Natural killer cell (primary cell): Measurements from ENCODE around the gene MUSTN1. TPM values are rescaled to one million over a fixed set of nuclear protein-coding genes. Genes with fewer than 3 reads are reported as not detected.

ENCODE experiments used
- ATAC-seq, 3 donors: fragments of 150-1000 bp in 2 of 3; fragments of 200-7000 bp in 1 of 3; cut with Tn5 transposase; 1 replicate in 1 of 3; 2 replicates in 2 of 3; pipeline ENCODE4 v1.10.0; 2021; ENCODE audit warnings: mild to moderate bottlenecking in 2 of 3, moderate library complexity in 2 of 3
- DNase-seq, 2 donors: peaks; one replicate each; pipeline versions ENCODE4 v3.0.0 to v3.0.0-alpha.2; 2013 to 2021; ENCODE audit warnings: mixed read lengths in 1 of 2
- H3K27ac ChIP-seq: one replicate; pipeline ENCODE4 v1.5.1; 2013; ENCODE audit warnings: mild to moderate bottlenecking, low read length
- H3K27me3 ChIP-seq: one replicate; pipeline ENCODE4 v1.6.1; 2013; ENCODE audit warnings: low read length; ENCODE audit not compliant: control insufficient read depth, insufficient read depth
- H3K36me3 ChIP-seq: one replicate; pipeline ENCODE4 v1.6.1; 2013; ENCODE audit warnings: low read length; ENCODE audit not compliant: control insufficient read depth, insufficient read depth
- H3K4me1 ChIP-seq: one replicate; pipeline ENCODE4 v1.6.1; 2013; ENCODE audit warnings: low read length; ENCODE audit not compliant: control insufficient read depth, insufficient read depth
- H3K4me3 ChIP-seq: one replicate; pipeline ENCODE4 v1.5.1; 2013; ENCODE audit warnings: low read length
- H3K9me3 ChIP-seq: one replicate; pipeline ENCODE4 v1.6.1; 2013; ENCODE audit warnings: low read length; ENCODE audit not compliant: control insufficient read depth, insufficient read depth
- H3K27ac Mint-ChIP-seq, 2 donors: one replicate each; pipeline ENCODE4 v1.8.0; 2022; ENCODE audit warnings: mild to moderate bottlenecking in 2 of 2, mixed read lengths in 2 of 2, moderate library complexity in 1 of 2
- H3K27me3 Mint-ChIP-seq, 2 donors: one replicate each; pipeline ENCODE4 v1.8.0; 2022; ENCODE audit warnings: low read depth in 2 of 2, mixed read lengths in 2 of 2
- H3K36me3 Mint-ChIP-seq: one replicate; pipeline ENCODE4 v1.8.0; 2022; ENCODE audit warnings: mixed read lengths
- H3K4me1 Mint-ChIP-seq, 2 donors: one replicate each; pipeline ENCODE4 v1.8.0; 2022; ENCODE audit warnings: mixed read lengths in 2 of 2
- H3K4me3 Mint-ChIP-seq: one replicate; pipeline ENCODE4 v1.8.0; 2022; ENCODE audit warnings: mild to moderate bottlenecking, moderate library complexity, mixed read lengths
- H3K9me3 Mint-ChIP-seq, 2 donors: one replicate each; pipeline ENCODE4 v1.8.0; 2022; ENCODE audit warnings: mixed read lengths in 2 of 2
- CTCF ChIP-seq: fragments of 200-600 bp; IDR thresholded peaks from one replicate; pipeline ENCODE4 v1.8.0; 2022; ENCODE audit warnings: antibody characterized with exemption
- WGBS: methylation state at CpG from one replicate; pipeline ENCODE4 v1.1.7; 2013; ENCODE audit warnings: missing lambda C conversion rate; ENCODE audit not compliant: insufficient coverage; 5-methylcytosine and 5-hydroxymethylcytosine counted together
- intact Hi-C: fragments of 100-400 bp; cut with micrococcal nuclease; formaldehyde crosslinking; loops from one replicate; pipeline ENCODE4 v1.14.2; 2022
- total RNA-seq, 4 donors: library from RNA; stranded (reverse); fragments of 120-200 nt in 1 of 4; gene quantifications; one replicate each; pipeline versions ENCODE4 v1.2.3 to v1.2.4, GENCODE V29; 2013 to 2022

Gene MUSTN1
- total RNA-seq, 3 donors from 2014 or later (not counting 1 experiment from before 2014, with no cell fraction given) = 5.3 to 7.7 (median 6.8) TPM

- 100% methylated on average over 3 of the region's 3 CpGs for WGBS
- Mint-ChIP-seq H3K27me3 (no peaks in the 10 kb centered on the region), H3K9me3 (no peaks in the 10 kb centered on the region), H3K36me3 (no peaks in the 10 kb centered on the region), H3K27ac (peak overlapping the region; percentile 5 to 24), H3K4me3 (no peak overlapping the region), H3K4me1 (peaks cover 46 to 70% of the 10 kb centered on the region in 2 donors)
- no peak for TF ChIP-seq CTCF
- DNase-seq (no peak), ATAC-seq (no peak)
- Histone ChIP-seq H3K9me3 (no peaks in the 10 kb centered on the region), H3K27ac (no peak overlapping the region), H3K4me1 (peaks cover 15% of the 10 kb centered on the region), H3K27me3 (no peaks in the 10 kb centered on the region), H3K4me3 (no peak overlapping the region), H3K36me3 (no peaks in the 10 kb centered on the region)
- intact Hi-C loops = no loop called here
Observed at GRCh38 chr3:52872245-52872644, 37.4 kb upstream of the MUSTN1 start.

- no peak overlapping the region for H3K4me3 ChIP-seq
- H3K4me1 Mint-ChIP-seq = peaks cover 46 to 70% of the 10 kb centered on the region in 2 donors
- DNase-seq = no peak
- peaks cover 15% of the 10 kb centered on the region for H3K4me1 ChIP-seq
- 87% methylated on average over 9 of the region's 9 CpGs for WGBS
- no peak overlapping the region for H3K27ac ChIP-seq
- intact Hi-C loops = no loop called here
- no peaks in the 10 kb centered on the region for H3K9me3 ChIP-seq
- H3K9me3 Mint-ChIP-seq = no peaks in the 10 kb centered on the region
- H3K27me3 Mint-ChIP-seq = no peaks in the 10 kb centered on the region
- no peaks in the 10 kb centered on the region for H3K36me3 ChIP-seq
- TF ChIP-seq CTCF = no peak
- no peaks in the 10 kb centered on the region for H3K27me3 ChIP-seq
- no peak overlapping the region for H3K4me3 Mint-ChIP-seq
- H3K36me3 Mint-ChIP-seq = no peaks in the 10 kb centered on the region
- no peak for ATAC-seq
- H3K27ac Mint-ChIP-seq = peak overlapping the region; percentile 5 to 24
Observed at GRCh38 chr3:52871761-52872160, 36.9 kb upstream of the MUSTN1 start.

- H3K4me1 Mint-ChIP-seq = peaks cover 49 to 69% of the 10 kb centered on the region in 2 donors
- TF ChIP-seq CTCF = no peak
Observed at GRCh38 chr3:52870471-52870870, 35.7 kb upstream of the MUSTN1 start.

DNA sequence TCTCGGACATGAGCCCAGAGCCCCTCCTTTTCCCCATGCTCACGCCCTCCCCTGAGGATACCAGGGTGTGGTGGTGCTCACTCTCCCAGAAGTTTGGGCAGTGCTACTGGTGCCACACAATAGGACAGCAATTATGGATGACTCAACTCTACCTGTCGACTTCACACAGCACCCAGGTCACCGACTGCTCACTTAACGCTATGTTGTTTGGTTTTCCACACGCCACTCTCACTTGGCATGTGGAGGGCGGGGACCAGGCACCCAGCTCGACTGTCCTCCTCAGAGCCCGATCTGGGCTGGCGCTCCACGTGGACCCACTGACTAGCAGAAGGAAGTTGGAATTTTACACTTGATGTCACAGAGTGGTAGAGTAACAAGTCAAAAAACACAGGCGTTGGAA is 31.6 kb upstream of the MUSTN1 start:
- ATAC-seq (no peak), DNase-seq (no peak)
- TF ChIP-seq CTCF = no peak
- H3K27me3 ChIP-seq = no peaks in the 10 kb centered on the region
- intact Hi-C loops = no loop called here
- H3K9me3 ChIP-seq = peaks cover 8% of the 10 kb centered on the region
- Mint-ChIP-seq H3K4me1 (peaks cover 27 to 46% of the 10 kb centered on the region in 2 donors), H3K9me3 (peaks cover 0 to 2% of the 10 kb centered on the region in 2 donors), H3K27me3 (no peaks in the 10 kb centered on the region), H3K27ac (no peak overlapping the region), H3K4me3 (no peak overlapping the region), H3K36me3 (no peaks in the 10 kb centered on the region)
- no peak overlapping the region for H3K27ac ChIP-seq
- 99% methylated on average over 12 of the region's 12 CpGs for WGBS
- H3K4me3 ChIP-seq = no peak overlapping the region
- H3K4me1 ChIP-seq = no peaks in the 10 kb centered on the region
- H3K36me3 ChIP-seq = no peaks in the 10 kb centered on the region

More at GRCh38 chr3:52870471-52870870, 35.7 kb upstream of the MUSTN1 start:
- no peak for DNase-seq
- peaks cover 11% of the 10 kb centered on the region for H3K4me1 ChIP-seq
- no peaks in the 10 kb centered on the region for H3K9me3 Mint-ChIP-seq
- H3K36me3 ChIP-seq = no peaks in the 10 kb centered on the region
- H3K27ac Mint-ChIP-seq = no peak overlapping the region
- intact Hi-C loops = no loop called here
- H3K9me3 ChIP-seq = no peaks in the 10 kb centered on the region
- H3K27ac ChIP-seq = no peak overlapping the region
- ATAC-seq = no peak
- H3K4me3 Mint-ChIP-seq = no peak overlapping the region
- WGBS = 93% methylated on average over 10 of the region's 10 CpGs
- H3K4me3 ChIP-seq = no peak overlapping the region
- no peaks in the 10 kb centered on the region for H3K36me3 Mint-ChIP-seq
- no peaks in the 10 kb centered on the region for H3K27me3 ChIP-seq
- H3K27me3 Mint-ChIP-seq = no peaks in the 10 kb centered on the region
